OCI-LY7 (cell line): ENCODE results near the gene NINJ1. TPM values are rescaled to one million over a fixed set of nuclear protein-coding genes. Genes with fewer than 3 reads are reported as not detected.

Source experiments
- BruUV-seq: library from RNA; stranded (reverse); fragments of 400-500 nt; replicated peaks from 2 replicates; lab custom pipeline; 2021; lab: Mats Ljungman, UMichigan
- CTCF ChIA-PET: fragments of 300-600 bp; sonication (Branson Sonifier 250); formaldehyde crosslinking; loops from one replicate; lab custom pipeline; 2022; ENCODE audit warnings: antibody characterized with exemption; ENCODE audit not compliant: unreplicated experiment; lab: Charles Lee
- POLR2A ChIA-PET: fragments of 300-600 bp; sonication (Branson Sonifier 250); formaldehyde crosslinking; loops from one replicate; lab custom pipeline; 2022; ENCODE audit warnings: antibody characterized with exemption; lab: Charles Lee
- DNase-seq: peaks from one replicate; pipeline ENCODE4 v3.0.0-alpha.2; 2015; ENCODE audit warnings: low spot score
- H2AFZ ChIP-seq: fragments of 200-600 bp; sonication (generic), shearing (Covaris generic); 2 replicates; pipeline ENCODE4 v1.6.1; 2014; ENCODE audit warnings: mild to moderate bottlenecking, antibody characterized with exemption, low read length, moderate library complexity
- H3K27ac ChIP-seq: fragments of 200-600 bp; sonication (generic); 2 replicates; pipeline ENCODE4 v1.5.1; 2014; ENCODE audit warnings: mixed run types, low read depth, mild to moderate bottlenecking, moderate library complexity, low read length, inconsistent platforms; ENCODE audit not compliant: poor library complexity, severe bottlenecking
- H3K36me3 ChIP-seq: fragments of 200-600 bp; sonication (generic); 2 replicates; pipeline ENCODE4 v1.6.1; 2014; ENCODE audit warnings: mild to moderate bottlenecking, antibody characterized with exemption, low read length, moderate library complexity, mixed read lengths; ENCODE audit not compliant: insufficient read depth
- H3K4me1 ChIP-seq: fragments of 200-600 bp; sonication (generic); 2 replicates; pipeline ENCODE4 v1.5.1; 2014; ENCODE audit warnings: mild to moderate bottlenecking, low read length; ENCODE audit not compliant: insufficient read depth, poor library complexity, severe bottlenecking
- H3K4me2 ChIP-seq: fragments of 200-600 bp; sonication (generic); 2 replicates; pipeline ENCODE4 v1.6.1; 2014; ENCODE audit warnings: mild to moderate bottlenecking, low read length
- H3K4me3 ChIP-seq: fragments of 200-600 bp; sonication (generic); 2 replicates; pipeline ENCODE4 v1.5.1; 2014; ENCODE audit warnings: mild to moderate bottlenecking, low read depth, low read length; ENCODE audit not compliant: poor library complexity, severe bottlenecking
- H3K79me2 ChIP-seq: fragments of 200-600 bp; sonication (generic); 2 replicates; pipeline ENCODE4 v1.6.1; 2016; ENCODE audit warnings: low read depth, mild to moderate bottlenecking, low read length, moderate library complexity, mixed read lengths; ENCODE audit not compliant: insufficient read depth
- H3K9me2 ChIP-seq: fragments of 200-600 bp; sonication (generic); 2 replicates; pipeline ENCODE4 v1.6.1; 2016; ENCODE audit warnings: mild to moderate bottlenecking, low read length, mixed read lengths; ENCODE audit not compliant: insufficient read depth
- H3K9me3 ChIP-seq: fragments of 200-600 bp; sonication (generic); 2 replicates; pipeline ENCODE4 v1.6.1; 2014; ENCODE audit warnings: mild to moderate bottlenecking, mixed run types, low read length, mixed read lengths
- H4K20me1 ChIP-seq: fragments of 200-600 bp; sonication (generic); 2 replicates; pipeline ENCODE4 v1.6.1; 2014; ENCODE audit warnings: mild to moderate bottlenecking, antibody characterized with exemption, low read length, moderate library complexity, mixed read lengths; ENCODE audit not compliant: insufficient read depth
- EZH2phosphoT487 ChIP-seq: fragments of 200-600 bp; sonication (generic); IDR thresholded peaks from 2 replicates; pipeline ENCODE4 v1.6.1; 2018; ENCODE audit warnings: low read depth, borderline replicate concordance, mild to moderate bottlenecking, mixed run types, antibody characterized with exemption, low read length, moderate library complexity, mixed read lengths
- intact Hi-C: fragments of 100-400 bp; cut with micrococcal nuclease; formaldehyde crosslinking; loops from one replicate; pipeline ENCODE4 v1.10.0; 2022; ENCODE audit not compliant: unreplicated experiment
- total RNA-seq, 2 experiments: library from RNA; depleted of rRNA in 1 of 2; stranded (reverse); fragments of >200 nt in 1 of 2; shearing (Covaris generic) in 1 of 2; gene quantifications; 2 replicates each; pipeline ENCODE4 v1.2.3, GENCODE V29; 2014 to 2022
- TF ChIP-seq, protein P1 (sequence below): fragments of 200-600 bp; sonication (generic); conservative IDR thresholded peaks from 2 replicates; pipeline ENCODE4 v1.5.1; 2014; ENCODE audit warnings: mild to moderate bottlenecking, antibody characterized with exemption, low read length, moderate library complexity, mixed read lengths

Gene NINJ1
- total RNA-seq, 2 experiments from 2014 or later = 13.3 to 18.3 TPM

DNA sequence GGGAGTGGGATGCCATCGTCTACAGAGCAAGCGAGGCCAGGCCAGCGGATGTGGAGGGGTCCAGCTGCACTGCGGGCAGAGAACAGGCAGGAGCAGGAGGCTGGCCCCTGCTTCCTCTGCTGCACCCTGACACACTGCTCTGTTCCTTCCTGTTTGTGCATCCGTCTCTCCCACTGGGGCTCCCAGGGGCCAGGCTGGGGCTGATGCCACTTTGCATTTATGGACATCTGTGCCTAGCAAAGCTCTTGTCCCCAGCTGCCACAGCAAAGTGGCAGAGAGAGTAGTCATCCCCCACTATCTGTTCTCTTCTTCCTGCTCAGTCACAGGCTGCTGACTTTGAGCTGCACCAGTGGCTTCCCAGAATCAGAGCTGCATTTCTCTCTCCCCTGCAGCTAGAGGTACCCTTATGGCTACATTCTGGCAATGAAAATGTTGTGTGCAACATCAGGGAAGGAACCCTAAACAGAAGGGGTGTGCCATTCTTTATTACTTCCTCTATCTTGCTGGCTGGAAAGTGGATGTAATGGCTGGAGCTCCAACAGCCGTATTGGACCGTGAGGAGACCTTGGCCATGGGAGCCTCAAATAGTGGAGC is 4.2 kb upstream of the NINJ1 start:
- TF ChIP-seq, protein P1, sequence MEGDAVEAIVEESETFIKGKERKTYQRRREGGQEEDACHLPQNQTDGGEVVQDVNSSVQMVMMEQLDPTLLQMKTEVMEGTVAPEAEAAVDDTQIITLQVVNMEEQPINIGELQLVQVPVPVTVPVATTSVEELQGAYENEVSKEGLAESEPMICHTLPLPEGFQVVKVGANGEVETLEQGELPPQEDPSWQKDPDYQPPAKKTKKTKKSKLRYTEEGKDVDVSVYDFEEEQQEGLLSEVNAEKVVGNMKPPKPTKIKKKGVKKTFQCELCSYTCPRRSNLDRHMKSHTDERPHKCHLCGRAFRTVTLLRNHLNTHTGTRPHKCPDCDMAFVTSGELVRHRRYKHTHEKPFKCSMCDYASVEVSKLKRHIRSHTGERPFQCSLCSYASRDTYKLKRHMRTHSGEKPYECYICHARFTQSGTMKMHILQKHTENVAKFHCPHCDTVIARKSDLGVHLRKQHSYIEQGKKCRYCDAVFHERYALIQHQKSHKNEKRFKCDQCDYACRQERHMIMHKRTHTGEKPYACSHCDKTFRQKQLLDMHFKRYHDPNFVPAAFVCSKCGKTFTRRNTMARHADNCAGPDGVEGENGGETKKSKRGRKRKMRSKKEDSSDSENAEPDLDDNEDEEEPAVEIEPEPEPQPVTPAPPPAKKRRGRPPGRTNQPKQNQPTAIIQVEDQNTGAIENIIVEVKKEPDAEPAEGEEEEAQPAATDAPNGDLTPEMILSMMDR = no peak
- no peak for TF ChIP-seq EZH2phosphoT487
- H4K20me1 ChIP-seq = no peaks in the 10 kb centered on the region
- no peaks in the 10 kb centered on the region for H3K9me2 ChIP-seq
- peaks cover 60% of the 10 kb centered on the region for H3K4me1 ChIP-seq
- intact Hi-C loops = loop anchor here (5.0 kb wide), 1 partner anchor 76 kb away; no protein-coding TSS in a partner anchor
- H3K4me2 ChIP-seq = peak overlapping the region; percentile 39
- no TSS peak for BruUV-seq
- CTCF ChIA-PET = no interaction called here
- H3K4me3 ChIP-seq = no peak overlapping the region
- no peaks in the 10 kb centered on the region for H3K9me3 ChIP-seq
- no peak overlapping the region for H2AFZ ChIP-seq
- POLR2A ChIA-PET = interaction anchor here (0.7 to 1.1 kb wide), 2 partner anchors 15 to 127 kb away, joined by 5 read pairs; no protein-coding TSS in a partner anchor
- peak overlapping the region; percentile 46 for H3K27ac ChIP-seq
- DNase-seq = peak; percentile 74
- H3K79me2 ChIP-seq = no peaks in the 10 kb centered on the region
- H3K36me3 ChIP-seq = no peaks in the 10 kb centered on the region

GRCh38 chr9:93137362-93137761 is 3.3 kb upstream of the NINJ1 start:
- CTCF ChIA-PET = no interaction called here
- intact Hi-C loops = loop anchor here (5.0 kb wide), 1 partner anchor 75 kb away; no protein-coding TSS in a partner anchor

DNA sequence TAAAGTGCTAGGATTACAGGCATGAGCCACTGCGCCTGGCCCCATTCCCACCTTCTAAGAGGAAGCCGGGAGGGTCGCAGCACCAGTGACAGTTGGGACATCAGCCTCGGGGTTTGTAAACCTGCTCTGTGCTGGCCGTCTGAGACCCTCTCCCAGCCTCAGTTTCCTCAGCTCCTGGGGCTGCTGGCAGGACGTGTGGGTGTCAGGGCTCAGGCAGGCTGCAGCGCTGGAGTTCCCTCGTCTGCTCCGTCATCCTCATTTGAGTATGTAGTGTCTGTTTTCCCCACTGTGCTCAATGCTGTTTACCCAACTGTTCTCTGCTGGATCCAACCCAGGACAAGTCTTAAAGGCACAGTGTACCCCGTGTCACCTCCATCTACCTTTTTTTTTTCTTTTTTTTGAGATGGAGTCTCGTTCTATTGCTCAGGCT is 2.0 kb upstream of the NINJ1 start:
- no TSS peak for BruUV-seq
- ChIA-PET CTCF (no interaction called here), POLR2A (interaction anchor here (0.7 kb wide), 1 partner anchor 69 kb away, joined by 3 read pairs; no protein-coding TSS in a partner anchor)
- H3K36me3 ChIP-seq = no peaks in the 10 kb centered on the region
- no peak for DNase-seq
- no peaks in the 10 kb centered on the region for H4K20me1 ChIP-seq
- no peaks in the 10 kb centered on the region for H3K9me2 ChIP-seq
- H3K79me2 ChIP-seq = no peaks in the 10 kb centered on the region
- TF ChIP-seq, protein P1 = no peak
- no peak for TF ChIP-seq EZH2phosphoT487
- H2AFZ ChIP-seq = no peak overlapping the region
- H3K27ac ChIP-seq = no peak overlapping the region
- H3K4me3 ChIP-seq = no peak overlapping the region
- H3K4me2 ChIP-seq = no peak overlapping the region
- H3K4me1 ChIP-seq = peaks cover 60% of the 10 kb centered on the region
- intact Hi-C loops = loop anchor here (5.0 kb wide), 1 partner anchor 74 kb away; no protein-coding TSS in a partner anchor
- H3K9me3 ChIP-seq = no peaks in the 10 kb centered on the region

More at GRCh38 chr9:93137362-93137761, 3.3 kb upstream of the NINJ1 start:
- H3K36me3 ChIP-seq = no peaks in the 10 kb centered on the region
- no peak for DNase-seq
- H3K9me3 ChIP-seq = no peaks in the 10 kb centered on the region
- no peak for TF ChIP-seq EZH2phosphoT487
- BruUV-seq = no TSS peak
- no peak overlapping the region for H2AFZ ChIP-seq
- POLR2A ChIA-PET = interaction anchor here (0.8 kb wide), 1 partner anchor 32 kb away, joined by 3 read pairs; no protein-coding TSS in a partner anchor
- no peaks in the 10 kb centered on the region for H3K9me2 ChIP-seq
- H3K4me2 ChIP-seq = peak overlapping the region; percentile 39; the same call in 1 of the 2 replicates
- H3K4me3 ChIP-seq = no peak overlapping the region
- peak overlapping the region; percentile 46 for H3K27ac ChIP-seq
- H4K20me1 ChIP-seq = no peaks in the 10 kb centered on the region
- peaks cover 60% of the 10 kb centered on the region for H3K4me1 ChIP-seq
- no peaks in the 10 kb centered on the region for H3K79me2 ChIP-seq
